Glomerular endothelial cell (primary cell): ENCODE measurements around the gene PCDHB14. TPM values are rescaled to one million over a fixed set of nuclear protein-coding genes. Genes with fewer than 3 reads are reported as not detected.
"Not testable (repeated sequence)": the region's sequence is repeated elsewhere in the genome, so short reads cannot be mapped to it uniquely, and the experiment has no call there.

Experiments
- DNase-seq: peaks from one replicate; pipeline ENCODE4 v3.0.0-alpha.2; 2011; ENCODE audit warnings: low read depth, low spot score; ENCODE audit errors: extremely low read depth
- total RNA-seq: library from RNA; depleted of rRNA; stranded (reverse); fragments of >200 nt; gene quantifications from 2 replicates; pipeline ENCODE4 v1.2.3, GENCODE V29; 2015

The PCDHB14 gene
- total RNA-seq, 1 donor from 2014 or later: 6.7 TPM

GRCh38 chr5:141208478-141208877 lies 14.7 kb upstream of the PCDHB14 start, which contains the start of gene PCDHB12:
Gene PCDHB12 (plus strand): TSS chr5:141208719. CDS start chr5:141208908, 189 bp downstream.
- DNase-seq: no peak

- DNase-seq: not testable (repeated sequence)
Observed at GRCh38 chr5:141210281-141210680, 12.9 kb upstream of the PCDHB14 start.

GRCh38 chr5:141210849-141211248 lies 12.3 kb upstream of the PCDHB14 start:
- DNase-seq: not testable (repeated sequence)

- not testable (repeated sequence) for DNase-seq
Observed at GRCh38 chr5:141213656-141214339, 9.3 kb upstream of the PCDHB14 start, which contains the start of gene PCDHB13. Gene PCDHB13 (plus strand): TSS chr5:141213919. CDS start chr5:141214124, 205 bp downstream.

GRCh38 chr5:141214583-141214982 lies 8.6 kb upstream of the PCDHB14 start:
- DNase-seq: not testable (repeated sequence)

GRCh38 chr5:141215504-141215903 lies 7.6 kb upstream of the PCDHB14 start:
- not testable (repeated sequence) for DNase-seq

- DNase-seq: not testable (repeated sequence)
Observed at GRCh38 chr5:141216035-141216434, 7.1 kb upstream of the PCDHB14 start.

GRCh38 chr5:141224844-141225243 lies 1.7 kb downstream of the PCDHB14 start:
- not testable (repeated sequence) for DNase-seq

GRCh38 chr5:141225421-141225820 lies 2.3 kb downstream of the PCDHB14 start:
- not testable (repeated sequence) for DNase-seq

- DNase-seq: no peak
Observed at GRCh38 chr5:141234109-141234667, 11.0 kb downstream of the PCDHB14 start.

- DNase-seq: not testable (repeated sequence)
Observed at GRCh38 chr5:141235922-141236321, 12.8 kb downstream of the PCDHB14 start.

- DNase-seq: no peak
Observed at GRCh38 chr5:141236516-141237313, 13.6 kb downstream of the PCDHB14 start.

GRCh38 chr5:141241496-141241895 lies 18.4 kb downstream of the PCDHB14 start:
- no peak for DNase-seq

GRCh38 chr5:141245250-141245717 lies 22.1 kb downstream of the PCDHB14 start, which contains the start of gene PCDHB15:
Gene PCDHB15 (plus strand): TSS chr5:141245395. CDS start chr5:141245579, 184 bp downstream.
- no peak for DNase-seq

- DNase-seq: not testable (repeated sequence)
Observed at GRCh38 chr5:141246971-141247370, 23.8 kb downstream of the PCDHB14 start.

GRCh38 chr5:141247434-141247833 lies 24.3 kb downstream of the PCDHB14 start:
- DNase-seq: not testable (repeated sequence)

- no peak for DNase-seq
Observed at GRCh38 chr5:141250576-141250975, 27.4 kb downstream of the PCDHB14 start.

- no peak for DNase-seq
Observed at GRCh38 chr5:141258464-141258863, 35.3 kb downstream of the PCDHB14 start.

GRCh38 chr5:141258948-141259347 lies 35.8 kb downstream of the PCDHB14 start:
- no peak for DNase-seq

GRCh38 chr5:141260458-141261237 lies 37.5 kb downstream of the PCDHB14 start:
- no peak for DNase-seq
